CD4-positive, alpha-beta T cell (primary cell): ENCODE results near the gene MYCBP2. TPM values are rescaled to one million over a fixed set of nuclear protein-coding genes. Genes with fewer than 3 reads are reported as not detected.
A peak's percentile ranks its signal among the peaks of the same experiment; 100 is the strongest.

Experiments used
- ATAC-seq: fragments of 200-7000 bp; cut with Tn5 transposase; one replicate; pipeline ENCODE4 v1.10.0; 2022; ENCODE audit warnings: mild to moderate bottlenecking; ENCODE audit not compliant: poor library complexity
- CTCF ChIA-PET: fragments of 350-600 bp; sonication (Branson Sonifier 250); formaldehyde crosslinking; loops from one replicate; lab custom pipeline; 2021; ENCODE audit warnings: antibody characterized with exemption, inconsistent platforms; lab: Charles Lee
- POLR2A ChIA-PET: fragments of 350-600 bp; sonication (Branson Sonifier 250); formaldehyde crosslinking; loops from one replicate; lab custom pipeline; 2021; ENCODE audit warnings: antibody characterized with exemption, inconsistent platforms; lab: Charles Lee
- DNase-seq, 14 experiments: peaks; one replicate each; pipeline ENCODE4 v3.0.0-alpha.2; 2013 to 2020; ENCODE audit warnings: mixed read lengths in 2 of 14
- H3K27ac ChIP-seq, 2 donors: one replicate each; pipeline versions ENCODE4 v1.5.1 to v1.7.0; 2013; ENCODE audit warnings: low read length in 2 of 2, low read depth in 1 of 2, mild to moderate bottlenecking in 1 of 2
- H3K27me3 ChIP-seq, 2 experiments: 1 replicate in 1 of 2; 2 replicates in 1 of 2; pipeline versions ENCODE4 v1.6.1 to v1.7.0; 2013; ENCODE audit warnings: low read length in 2 of 2, control low read depth in 1 of 2, mild to moderate bottlenecking in 1 of 2, moderate library complexity in 1 of 2; ENCODE audit not compliant: insufficient read depth in 2 of 2, control insufficient read depth in 1 of 2
- H3K36me3 ChIP-seq: one replicate; pipeline ENCODE4 v1.6.1; 2013; ENCODE audit warnings: low read length, control low read depth; ENCODE audit not compliant: insufficient read depth
- H3K4me1 ChIP-seq: one replicate; pipeline ENCODE4 v1.6.1; 2013; ENCODE audit warnings: low read length, control low read depth; ENCODE audit not compliant: insufficient read depth
- H3K4me3 ChIP-seq: one replicate; pipeline ENCODE4 v1.5.1; 2013; ENCODE audit warnings: mild to moderate bottlenecking, low read length, moderate library complexity
- H3K9me3 ChIP-seq, 2 experiments: 1 replicate in 1 of 2; 2 replicates in 1 of 2; pipeline versions ENCODE4 v1.6.1 to v1.7.0; 2013; ENCODE audit warnings: low read length in 2 of 2, mild to moderate bottlenecking in 2 of 2, control low read depth in 1 of 2, moderate library complexity in 1 of 2; ENCODE audit not compliant: control insufficient read depth in 1 of 2, insufficient read depth in 1 of 2
- H3K27ac Mint-ChIP-seq: one replicate; pipeline ENCODE4 v1.8.0; 2020; ENCODE audit warnings: mixed read lengths
- H3K27me3 Mint-ChIP-seq: one replicate; pipeline ENCODE4 v1.8.0; 2021; ENCODE audit warnings: mixed read lengths
- H3K36me3 Mint-ChIP-seq: one replicate; pipeline ENCODE4 v1.8.0; 2021; ENCODE audit warnings: low read depth, mixed read lengths
- H3K4me1 Mint-ChIP-seq: one replicate; pipeline ENCODE4 v1.8.0; 2021; ENCODE audit warnings: low read depth, mixed read lengths
- H3K4me3 Mint-ChIP-seq: one replicate; pipeline ENCODE4 v1.8.0; 2020; ENCODE audit warnings: mild to moderate bottlenecking, mixed read lengths
- H3K9me3 Mint-ChIP-seq: one replicate; pipeline ENCODE4 v1.8.0; 2020; ENCODE audit warnings: mixed read lengths
- intact Hi-C, 2 experiments: fragments of 100-400 bp; cut with DNase I in 1 of 2; cut with micrococcal nuclease in 1 of 2; formaldehyde crosslinking; loops; one replicate each; pipeline versions ENCODE4 v1.15.1 to v1.9.0; 2023 to 2025; cut with DNase I, micrococcal nuclease
- total RNA-seq, 174 experiments: library from RNA in 2 of 174; stranded (reverse) in 2 of 174; gene quantifications; one replicate each; pipeline ENCODE4 v1.2.3 and lab custom pipeline; 2021 to 2026
- TF ChIP-seq, protein P1 (sequence below): fragments of 200-600 bp; IDR thresholded peaks from one replicate; pipeline ENCODE4 v1.8.0; 2022; ENCODE audit warnings: antibody characterized with exemption, mild to moderate bottlenecking

The MYCBP2 gene
- total RNA-seq, 2 experiments from 2014 or later: 116 to 119 TPM

DNA sequence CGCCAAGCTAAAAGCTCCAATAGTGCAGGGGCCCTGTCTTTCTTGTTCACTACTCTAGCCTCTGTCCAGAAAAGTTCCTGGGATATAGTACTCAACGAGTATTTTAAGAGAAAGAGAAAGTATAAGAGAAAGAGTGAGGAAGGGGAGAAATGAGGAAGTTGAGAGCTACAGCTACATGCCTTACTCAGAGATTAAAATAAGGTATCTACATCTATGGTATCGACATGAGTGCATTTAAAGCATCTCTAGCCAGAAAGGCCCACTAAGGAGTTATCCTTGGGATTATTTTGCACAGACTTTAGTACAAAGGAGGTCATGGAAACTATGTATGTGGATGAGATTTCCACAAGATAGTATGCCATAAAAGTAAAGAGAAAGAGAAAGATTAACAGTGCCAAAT, 28.5 kb downstream of the MYCBP2 start:
- Mint-ChIP-seq H3K36me3 (peaks cover 44% of the 10 kb centered on the region), H3K9me3 (no peaks in the 10 kb centered on the region), H3K4me1 (peaks cover 78% of the 10 kb centered on the region), H3K27me3 (no peaks in the 10 kb centered on the region), H3K4me3 (no peak overlapping the region), H3K27ac (peak overlapping the region; percentile 43)
- Histone ChIP-seq H3K4me1 (peaks cover 13% of the 10 kb centered on the region), H3K4me3 (no peak overlapping the region), H3K9me3 (no peaks in the 10 kb centered on the region), H3K27me3 (no peaks in the 10 kb centered on the region), H3K36me3 (peaks cover 23% of the 10 kb centered on the region), H3K27ac (no peak overlapping the region)
- POLR2A ChIA-PET: interaction anchor here (1.1 kb wide), 1 partner anchor 29 kb away, joined by 3 read pairs; the partner anchor contains the start of gene MYCBP2
- CTCF ChIA-PET: interaction anchor here (1.1 to 1.2 kb wide), 2 partner anchors 29 to 180 kb away, joined by 3 to 6 read pairs; partner anchors contain the start of gene MYCBP2
- intact Hi-C loops: no loop called here
- ATAC-seq (peak; percentile 26), DNase-seq (no peak)
- TF ChIP-seq, protein P1, sequence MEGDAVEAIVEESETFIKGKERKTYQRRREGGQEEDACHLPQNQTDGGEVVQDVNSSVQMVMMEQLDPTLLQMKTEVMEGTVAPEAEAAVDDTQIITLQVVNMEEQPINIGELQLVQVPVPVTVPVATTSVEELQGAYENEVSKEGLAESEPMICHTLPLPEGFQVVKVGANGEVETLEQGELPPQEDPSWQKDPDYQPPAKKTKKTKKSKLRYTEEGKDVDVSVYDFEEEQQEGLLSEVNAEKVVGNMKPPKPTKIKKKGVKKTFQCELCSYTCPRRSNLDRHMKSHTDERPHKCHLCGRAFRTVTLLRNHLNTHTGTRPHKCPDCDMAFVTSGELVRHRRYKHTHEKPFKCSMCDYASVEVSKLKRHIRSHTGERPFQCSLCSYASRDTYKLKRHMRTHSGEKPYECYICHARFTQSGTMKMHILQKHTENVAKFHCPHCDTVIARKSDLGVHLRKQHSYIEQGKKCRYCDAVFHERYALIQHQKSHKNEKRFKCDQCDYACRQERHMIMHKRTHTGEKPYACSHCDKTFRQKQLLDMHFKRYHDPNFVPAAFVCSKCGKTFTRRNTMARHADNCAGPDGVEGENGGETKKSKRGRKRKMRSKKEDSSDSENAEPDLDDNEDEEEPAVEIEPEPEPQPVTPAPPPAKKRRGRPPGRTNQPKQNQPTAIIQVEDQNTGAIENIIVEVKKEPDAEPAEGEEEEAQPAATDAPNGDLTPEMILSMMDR: no peak

GRCh38 chr13:77291774-77292173, 35.1 kb downstream of the MYCBP2 start:
- H3K27me3 Mint-ChIP-seq: no peaks in the 10 kb centered on the region
- TF ChIP-seq, protein P1: no peak
- H3K36me3 Mint-ChIP-seq: peaks cover 90% of the 10 kb centered on the region
- ATAC-seq (no peak), DNase-seq (no peak)
- Histone ChIP-seq H3K27me3 (no peaks in the 10 kb centered on the region), H3K4me1 (no peaks in the 10 kb centered on the region), H3K36me3 (peaks cover 61% of the 10 kb centered on the region), H3K9me3 (peaks cover 0 to 3% of the 10 kb centered on the region in 2 experiments), H3K4me3 (no peak overlapping the region), H3K27ac (no peak overlapping the region)
- CTCF ChIA-PET: interaction anchor here (0.6 to 1.5 kb wide), 3 partner anchors 9 to 186 kb away, joined by 3 to 4 read pairs (median 3); no protein-coding TSS in a partner anchor
- H3K4me3 Mint-ChIP-seq: no peak overlapping the region
- POLR2A ChIA-PET: interaction anchor here (1.0 to 1.6 kb wide), 2 partner anchors 34 to 38 kb away, joined by 3 to 4 read pairs; no protein-coding TSS in a partner anchor
- H3K27ac Mint-ChIP-seq: no peak overlapping the region
- intact Hi-C loops: loop anchor here in 1 of 2 experiments (5.0 kb wide), 1 partner anchor 36 kb away; the partner anchor contains the start of gene MYCBP2
- H3K4me1 Mint-ChIP-seq: peaks cover 53% of the 10 kb centered on the region
- H3K9me3 Mint-ChIP-seq: no peaks in the 10 kb centered on the region

GRCh38 chr13:77290342-77290741, 36.6 kb downstream of the MYCBP2 start:
- TF ChIP-seq, protein P1: no peak
- ChIA-PET POLR2A (no interaction called here), CTCF (no interaction called here)
- Mint-ChIP-seq H3K4me1 (peaks cover 46% of the 10 kb centered on the region), H3K36me3 (peaks cover 89% of the 10 kb centered on the region), H3K4me3 (no peak overlapping the region), H3K27me3 (no peaks in the 10 kb centered on the region), H3K9me3 (no peaks in the 10 kb centered on the region), H3K27ac (no peak overlapping the region)
- H3K27ac ChIP-seq: no peak overlapping the region
- no peaks in the 10 kb centered on the region for H3K4me1 ChIP-seq
- ATAC-seq (no peak), DNase-seq (no peak)
- no peaks in the 10 kb centered on the region for H3K27me3 ChIP-seq
- peaks cover 55% of the 10 kb centered on the region for H3K36me3 ChIP-seq
- no peak overlapping the region for H3K4me3 ChIP-seq
- H3K9me3 ChIP-seq: peaks cover 0 to 3% of the 10 kb centered on the region in 2 experiments
- intact Hi-C loops: loop anchor here in 1 of 2 experiments (5.0 kb wide), 1 partner anchor 37 kb away; the partner anchor contains the start of gene MYCBP2
